HepG2 (cell line): Measurements from ENCODE around the gene MTFP1. TPM values are rescaled to one million over a fixed set of nuclear protein-coding genes. Genes with fewer than 3 reads are reported as not detected.

Experiments used
- BHLHE40 ChIP-seq: IDR thresholded peaks from 2 replicates; pipeline ENCODE4 v1.6.1; 2011; ENCODE audit warnings: low read length, improper control_type of control experiment
- CREB1 ChIP-seq, 2 experiments: fragments of 450-650 bp in 1 of 2; IDR thresholded peaks; 2 replicates each; pipeline ENCODE4 v1.6.1; 2016 to 2017; ENCODE audit warnings: control low read depth in 1 of 2, mild to moderate bottlenecking in 1 of 2, missing compliant biosample characterization in 1 of 2, missing genetic modification characterization in 1 of 2
- EZH2 ChIP-seq: conservative IDR thresholded peaks from 2 replicates; pipeline ENCODE4 v1.6.1; 2012; ENCODE audit warnings: mild to moderate bottlenecking, low read depth, low read length, moderate library complexity
- HDAC2 ChIP-seq: sonication (generic); formaldehyde crosslinking; IDR thresholded peaks from 2 replicates; pipeline ENCODE4 v1.4.0; 2020; ENCODE audit warnings: missing genetic modification reagents
- NFRKB ChIP-seq: fragments of 450-650 bp; IDR thresholded peaks from 2 replicates; pipeline ENCODE4 v1.6.1; 2017
- PPARG ChIP-seq: conservative IDR thresholded peaks from 2 replicates; pipeline ENCODE4 v1.6.1; 2016; ENCODE audit warnings: missing biosample characterization, missing genetic modification reagents
- RAD51 ChIP-seq: fragments of 450-650 bp; IDR thresholded peaks from 2 replicates; pipeline ENCODE4 v1.6.1; 2016; ENCODE audit warnings: borderline replicate concordance
- SOX5 ChIP-seq: IDR thresholded peaks from 2 replicates; pipeline ENCODE4 v1.6.1; 2016; ENCODE audit warnings: borderline replicate concordance
- SP1 ChIP-seq, 2 experiments: fragments of 450-650 bp in 1 of 2; sonication (generic) in 1 of 2; formaldehyde crosslinking in 1 of 2; IDR thresholded peaks; 2 replicates each; pipeline versions ENCODE4 v1.4.0 to v1.6.1; 2016 to 2020; ENCODE audit warnings: missing genetic modification reagents in 1 of 2
- SP140L ChIP-seq: sonication (generic); formaldehyde crosslinking; IDR thresholded peaks from 2 replicates; pipeline ENCODE4 v1.4.0; 2020; ENCODE audit warnings: missing genetic modification reagents, borderline replicate concordance
- TCF12 ChIP-seq, 2 experiments: fragments of 450-650 bp in 1 of 2; sonication (generic) in 1 of 2; formaldehyde crosslinking in 1 of 2; IDR thresholded peaks; 2 replicates each; pipeline versions ENCODE4 v1.6.1 to v1.8.0; 2017 to 2022; ENCODE audit warnings: antibody characterized with exemption in 1 of 2, mild to moderate bottlenecking in 1 of 2, missing genetic modification reagents in 1 of 2, moderate library complexity in 1 of 2
- TCF7 ChIP-seq: sonication (generic); IDR thresholded peaks from 2 replicates; pipeline ENCODE4 v1.6.1; 2016; ENCODE audit warnings: antibody characterized with exemption, low read depth
- THAP9 ChIP-seq: sonication (generic); formaldehyde crosslinking; IDR thresholded peaks from 2 replicates; pipeline ENCODE4; 2020; ENCODE audit warnings: missing genetic modification reagents, mild to moderate bottlenecking, borderline replicate concordance
- ZNF24 ChIP-seq: fragments of 450-650 bp; IDR thresholded peaks from 2 replicates; pipeline ENCODE4 v1.6.1; 2017; ENCODE audit warnings: antibody characterized with exemption, mild to moderate bottlenecking
- ZNF335 ChIP-seq: sonication (generic); formaldehyde crosslinking; IDR thresholded peaks from 2 replicates; pipeline ENCODE4 v1.4.0; 2020; ENCODE audit warnings: missing genetic modification reagents
- ZNF460 ChIP-seq: sonication (generic); formaldehyde crosslinking; IDR thresholded peaks from 2 replicates; pipeline ENCODE4 v1.5.1; 2020; ENCODE audit warnings: missing genetic modification reagents, mild to moderate bottlenecking, borderline replicate concordance
- ZNF484 ChIP-seq: sonication (generic); formaldehyde crosslinking; IDR thresholded peaks from 2 replicates; pipeline ENCODE4 v1.5.1; 2020; ENCODE audit warnings: mild to moderate bottlenecking, low read depth, missing genetic modification reagents, borderline replicate concordance
- ZSCAN21 ChIP-seq: sonication (generic); formaldehyde crosslinking; IDR thresholded peaks from 2 replicates; pipeline ENCODE4 v1.8.0; 2022; ENCODE audit warnings: mild to moderate bottlenecking, missing genetic modification reagents, moderate library complexity, borderline replicate concordance
- polyA plus RNA-seq, 8 experiments: library from polyadenylated mRNA; depleted of rRNA in 3 of 8; stranded (reverse) in 7 of 8; unstranded in 1 of 8; fragments of >200 nt; fragmentation: Illumina TruSeq in 4 of 8; extraction: Trizol in 4 of 8; gene quantifications; 2 replicates each; pipeline versions ENCODE4 v1.2.1 to v1.2.3, GENCODE V29; 2011 to 2016; ENCODE audit warnings: low read depth in 4 of 8, missing spikeins in 1 of 8, mixed read lengths in 1 of 8; ENCODE audit not compliant: insufficient read depth in 1 of 8
- total RNA-seq, 5 experiments: library from RNA; depleted of rRNA; stranded (reverse); fragments of >200 nt; fragmentation: Illumina TruSeq; extraction: Trizol; gene quantifications; 2 replicates each; pipeline ENCODE4 v1.2.3, GENCODE V29; 2016; ENCODE audit warnings: low read depth in 1 of 5
- TF ChIP-seq, protein P1 (sequence below): sonication (generic); formaldehyde crosslinking; IDR thresholded peaks from 2 replicates; pipeline ENCODE4 v1.4.0; 2020; ENCODE audit warnings: missing genetic modification reagents, borderline replicate concordance
- TF ChIP-seq, protein P2 (sequence below): sonication (generic); formaldehyde crosslinking; conservative IDR thresholded peaks from 2 replicates; pipeline ENCODE4 v1.4.0; 2020; ENCODE audit warnings: missing genetic modification reagents
- TF ChIP-seq, protein P3 (sequence below): sonication (generic); formaldehyde crosslinking; IDR thresholded peaks from 2 replicates; pipeline ENCODE4 v1.4.0; 2020; ENCODE audit warnings: mild to moderate bottlenecking, missing genetic modification reagents

MTFP1 gene
- total and polyA plus RNA-seq, 2 of the 13 experiments (the other 11 are each of a cell fraction or from before 2014, with no cell fraction given): 29.5 to 45.6 TPM

GRCh38 chr22:30423959-30424533 lies 1.5 kb upstream of the MTFP1 start (continued):
- no peak for TF ChIP-seq TCF7
- peak; percentile 66 for TF ChIP-seq SOX5 (CRISPR knock-in tag)
- TF ChIP-seq, protein P1, sequence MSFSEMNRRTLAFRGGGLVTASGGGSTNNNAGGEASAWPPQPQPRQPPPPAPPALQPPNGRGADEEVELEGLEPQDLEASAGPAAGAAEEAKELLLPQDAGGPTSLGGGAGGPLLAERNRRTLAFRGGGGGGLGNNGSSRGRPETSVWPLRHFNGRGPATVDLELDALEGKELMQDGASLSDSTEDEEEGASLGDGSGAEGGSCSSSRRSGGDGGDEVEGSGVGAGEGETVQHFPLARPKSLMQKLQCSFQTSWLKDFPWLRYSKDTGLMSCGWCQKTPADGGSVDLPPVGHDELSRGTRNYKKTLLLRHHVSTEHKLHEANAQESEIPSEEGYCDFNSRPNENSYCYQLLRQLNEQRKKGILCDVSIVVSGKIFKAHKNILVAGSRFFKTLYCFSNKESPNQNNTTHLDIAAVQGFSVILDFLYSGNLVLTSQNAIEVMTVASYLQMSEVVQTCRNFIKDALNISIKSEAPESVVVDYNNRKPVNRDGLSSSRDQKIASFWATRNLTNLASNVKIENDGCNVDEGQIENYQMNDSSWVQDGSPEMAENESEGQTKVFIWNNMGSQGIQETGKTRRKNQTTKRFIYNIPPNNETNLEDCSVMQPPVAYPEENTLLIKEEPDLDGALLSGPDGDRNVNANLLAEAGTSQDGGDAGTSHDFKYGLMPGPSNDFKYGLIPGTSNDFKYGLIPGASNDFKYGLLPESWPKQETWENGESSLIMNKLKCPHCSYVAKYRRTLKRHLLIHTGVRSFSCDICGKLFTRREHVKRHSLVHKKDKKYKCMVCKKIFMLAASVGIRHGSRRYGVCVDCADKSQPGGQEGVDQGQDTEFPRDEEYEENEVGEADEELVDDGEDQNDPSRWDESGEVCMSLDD (CRISPR knock-in tag): no peak
- TF ChIP-seq, protein P2, sequence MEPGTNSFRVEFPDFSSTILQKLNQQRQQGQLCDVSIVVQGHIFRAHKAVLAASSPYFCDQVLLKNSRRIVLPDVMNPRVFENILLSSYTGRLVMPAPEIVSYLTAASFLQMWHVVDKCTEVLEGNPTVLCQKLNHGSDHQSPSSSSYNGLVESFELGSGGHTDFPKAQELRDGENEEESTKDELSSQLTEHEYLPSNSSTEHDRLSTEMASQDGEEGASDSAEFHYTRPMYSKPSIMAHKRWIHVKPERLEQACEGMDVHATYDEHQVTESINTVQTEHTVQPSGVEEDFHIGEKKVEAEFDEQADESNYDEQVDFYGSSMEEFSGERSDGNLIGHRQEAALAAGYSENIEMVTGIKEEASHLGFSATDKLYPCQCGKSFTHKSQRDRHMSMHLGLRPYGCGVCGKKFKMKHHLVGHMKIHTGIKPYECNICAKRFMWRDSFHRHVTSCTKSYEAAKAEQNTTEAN (CRISPR knock-in tag): peak; percentile 46; the same call in 1 of the 2 replicates
- TF ChIP-seq EZH2: no peak
- no peak for TF ChIP-seq ZSCAN21 (CRISPR knock-in tag)
- no peak for TF ChIP-seq ZNF484 (CRISPR knock-in tag)
- peak; percentile 48; the same call in 1 of the 2 replicates for TF ChIP-seq PPARG (CRISPR knock-in tag)
- peak; percentile 97; the same call in 1 of the 2 replicates for TF ChIP-seq ZNF335
- no peak for TF ChIP-seq NFRKB
- peak; percentile 94 for TF ChIP-seq RAD51
- peak; percentile 55; the same call in 1 of the 2 replicates for TF ChIP-seq HDAC2 (CRISPR knock-in tag)
- TF ChIP-seq TCF12 (IDR thresholded peaks at IDR 0.05): no peak
- no peak for TF ChIP-seq TCF12 (CRISPR knock-in tag; IDR thresholded peaks at IDR 0.05)
- TF ChIP-seq CREB1 (IDR thresholded peaks at IDR 0.05): peak; percentile 91
- peak; percentile 92 for TF ChIP-seq CREB1 (CRISPR knock-in tag; IDR thresholded peaks at IDR 0.05)
- TF ChIP-seq SP140L: no peak
- no peak for TF ChIP-seq SP1 (IDR thresholded peaks at IDR 0.05)
- TF ChIP-seq SP1 (CRISPR knock-in tag; IDR thresholded peaks at IDR 0.05): peak; percentile 85; the same call in 1 of the 2 replicates
- TF ChIP-seq THAP9 (CRISPR knock-in tag): peak; percentile 99
- TF ChIP-seq ZNF24: no peak
- TF ChIP-seq, protein P3, sequence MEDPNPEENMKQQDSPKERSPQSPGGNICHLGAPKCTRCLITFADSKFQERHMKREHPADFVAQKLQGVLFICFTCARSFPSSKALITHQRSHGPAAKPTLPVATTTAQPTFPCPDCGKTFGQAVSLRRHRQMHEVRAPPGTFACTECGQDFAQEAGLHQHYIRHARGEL: no peak
- TF ChIP-seq ZNF460 (CRISPR knock-in tag): no peak; the same call in 1 of the 2 replicates
- TF ChIP-seq BHLHE40: peak; percentile 90
